Activated CD8-positive, alpha-beta T cell treated with anti-CD3 and anti-CD28 coated beads, Interleukin-2, amount 10 ng/mL, durations not matched to agents 7 days and 5 days (primary cell): ENCODE measurements around the gene PPP1R1C. TPM values are rescaled to one million over a fixed set of nuclear protein-coding genes. Genes with fewer than 3 reads are reported as not detected.
"Not testable (repeated sequence)": the region's sequence is repeated elsewhere in the genome, so short reads cannot be mapped to it uniquely, and the experiment has no call there.

Experiments
- ATAC-seq: fragments of 150-1000 bp; cut with Tn5 transposase; one replicate; pipeline ENCODE4 v1.10.0; 2021; ENCODE audit warnings: moderate library complexity
- CTCF ChIA-PET: fragments of 350-600 bp; sonication (Branson Sonifier 250); formaldehyde crosslinking; loops from one replicate; lab custom pipeline; 2021; ENCODE audit warnings: antibody characterized with exemption; lab: Charles Lee
- POLR2A ChIA-PET: fragments of 350-600 bp; sonication (Branson Sonifier 250); formaldehyde crosslinking; loops from one replicate; lab custom pipeline; 2021; ENCODE audit warnings: antibody characterized with exemption; lab: Charles Lee
- DNase-seq: peaks from one replicate; pipeline ENCODE4 v3.0.0-alpha.2; 2020
- H3K27ac Mint-ChIP-seq: one replicate; pipeline ENCODE4 v1.8.0; 2021; ENCODE audit warnings: mild to moderate bottlenecking, mixed read lengths
- H3K27me3 Mint-ChIP-seq: one replicate; pipeline ENCODE4 v1.8.0; 2021; ENCODE audit warnings: low read depth, mixed read lengths
- H3K36me3 Mint-ChIP-seq: one replicate; pipeline ENCODE4 v1.8.0; 2021; ENCODE audit warnings: low read depth, mixed read lengths
- H3K4me1 Mint-ChIP-seq: one replicate; pipeline ENCODE4 v1.8.0; 2021; ENCODE audit warnings: low read depth, mixed read lengths
- H3K4me3 Mint-ChIP-seq: one replicate; pipeline ENCODE4 v1.8.0; 2021; ENCODE audit warnings: mild to moderate bottlenecking, mixed read lengths
- H3K9me3 Mint-ChIP-seq: one replicate; pipeline ENCODE4 v1.8.0; 2022; ENCODE audit warnings: mixed read lengths; ENCODE audit not compliant: insufficient read depth
- total RNA-seq, 2 experiments: library from RNA; stranded (reverse); gene quantifications; one replicate each; pipeline ENCODE4 v1.2.3, GENCODE V29; 2021

The PPP1R1C gene
- total RNA-seq, 2 experiments from 2014 or later: not detected

- CTCF ChIA-PET: interaction anchor here (0.7 to 3.0 kb wide), 25 partner anchors 12 to 478 kb away, joined by 3 to 15 read pairs (median 4); no protein-coding TSS in a partner anchor
- peak overlapping the region; percentile 54 for H3K4me3 Mint-ChIP-seq
- no peak overlapping the region for H3K27ac Mint-ChIP-seq
Measured at GRCh38 chr2:181953881-181954537, 31.6 kb upstream of the PPP1R1C start.

DNA sequence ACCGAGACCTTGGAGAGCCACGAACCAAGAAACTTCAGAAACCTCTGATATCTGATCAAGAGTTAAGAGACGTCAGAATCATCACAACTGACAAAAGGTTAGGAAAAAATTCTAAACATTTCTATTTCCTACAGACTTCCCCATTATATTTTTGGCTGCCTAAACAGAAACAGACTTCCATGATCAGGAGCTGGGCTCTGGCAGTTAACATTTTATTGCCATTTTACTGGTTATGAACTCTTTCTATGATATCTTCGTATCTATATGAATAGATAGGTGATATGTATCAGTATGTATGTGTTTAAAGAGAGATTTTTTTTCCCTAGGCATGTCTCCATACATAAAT, 31.1 kb upstream of the PPP1R1C start:
- Mint-ChIP-seq H3K36me3 (no peaks in the 10 kb centered on the region), H3K9me3 (no peaks in the 10 kb centered on the region), H3K4me1 (peaks cover 12% of the 10 kb centered on the region), H3K27ac (no peak overlapping the region), H3K27me3 (peaks cover 11% of the 10 kb centered on the region), H3K4me3 (peak overlapping the region; percentile 54)
- DNase-seq (no peak), ATAC-seq (no peak)
- CTCF ChIA-PET: interaction anchor here (0.7 to 3.0 kb wide), 16 partner anchors 13 to 383 kb away, joined by 3 to 15 read pairs (median 5); no protein-coding TSS in a partner anchor
- POLR2A ChIA-PET: no interaction called here

More at GRCh38 chr2:181953881-181954537, 31.6 kb upstream of the PPP1R1C start:
- peaks cover 12% of the 10 kb centered on the region for H3K4me1 Mint-ChIP-seq
- H3K36me3 Mint-ChIP-seq: no peaks in the 10 kb centered on the region
- DNase-seq (peak; percentile 78), ATAC-seq (peak; percentile 79)
- POLR2A ChIA-PET: no interaction called here
- peaks cover 13% of the 10 kb centered on the region for H3K27me3 Mint-ChIP-seq
- H3K9me3 Mint-ChIP-seq: no peaks in the 10 kb centered on the region

DNA sequence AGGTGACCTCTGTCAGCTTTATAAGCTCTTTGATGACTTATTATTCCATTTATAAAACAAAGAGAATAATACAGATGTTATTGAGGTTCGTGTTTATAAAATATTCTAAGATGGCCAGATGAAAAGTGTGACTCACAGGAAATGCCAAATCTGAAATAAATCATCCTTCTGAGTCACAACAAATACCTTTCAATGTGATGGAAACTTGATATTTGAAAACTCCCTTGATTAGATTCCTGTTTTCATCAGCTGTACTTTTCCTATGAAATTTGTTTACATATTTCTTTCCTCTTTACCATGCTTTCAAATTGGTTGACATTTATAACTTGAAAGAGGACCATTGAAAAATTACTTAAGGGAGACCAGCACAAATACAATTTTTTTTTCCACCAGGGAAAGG, 30.6 kb upstream of the PPP1R1C start:
- peaks cover 10% of the 10 kb centered on the region for H3K27me3 Mint-ChIP-seq

GRCh38 chr2:181955866-181956265, 29.8 kb upstream of the PPP1R1C start:
- H3K9me3 Mint-ChIP-seq, H3K27ac Mint-ChIP-seq, DNase-seq, H3K4me3 Mint-ChIP-seq, H3K36me3 Mint-ChIP-seq, POLR2A ChIA-PET, ATAC-seq: not testable (repeated sequence)
- peaks cover 15% of the 10 kb centered on the region for H3K27me3 Mint-ChIP-seq
- CTCF ChIA-PET: interaction anchor here (3.0 kb wide), 1 partner anchor 28 kb away, joined by 15 read pairs; no protein-coding TSS in a partner anchor
- peaks cover 12% of the 10 kb centered on the region for H3K4me1 Mint-ChIP-seq

More for the DNA sequence above, 30.6 kb upstream of the PPP1R1C start:
- ATAC-seq (no peak), DNase-seq (no peak)
- H3K4me1 Mint-ChIP-seq: peaks cover 12% of the 10 kb centered on the region
- H3K36me3 Mint-ChIP-seq: no peaks in the 10 kb centered on the region
- ChIA-PET POLR2A (no interaction called here), CTCF (interaction anchor here (0.7 to 3.0 kb wide), 16 partner anchors 13 to 240 kb away, joined by 3 to 15 read pairs (median 5); no protein-coding TSS in a partner anchor)
- no peak overlapping the region for H3K4me3 Mint-ChIP-seq
- no peaks in the 10 kb centered on the region for H3K9me3 Mint-ChIP-seq
- no peak overlapping the region for H3K27ac Mint-ChIP-seq

- ChIA-PET POLR2A (no interaction called here), CTCF (interaction anchor here (0.7 to 1.1 kb wide), 2 partner anchors 8 to 54 kb away, joined by 3 read pairs; no protein-coding TSS in a partner anchor)
- Mint-ChIP-seq H3K36me3 (no peaks in the 10 kb centered on the region), H3K4me1 (peaks cover 12% of the 10 kb centered on the region), H3K27me3 (peaks cover 7% of the 10 kb centered on the region), H3K27ac (no peak overlapping the region), H3K4me3 (no peak overlapping the region), H3K9me3 (no peaks in the 10 kb centered on the region)
- ATAC-seq (no peak), DNase-seq (no peak)
Measured at GRCh38 chr2:181957668-181958067, 28.0 kb upstream of the PPP1R1C start.

DNA sequence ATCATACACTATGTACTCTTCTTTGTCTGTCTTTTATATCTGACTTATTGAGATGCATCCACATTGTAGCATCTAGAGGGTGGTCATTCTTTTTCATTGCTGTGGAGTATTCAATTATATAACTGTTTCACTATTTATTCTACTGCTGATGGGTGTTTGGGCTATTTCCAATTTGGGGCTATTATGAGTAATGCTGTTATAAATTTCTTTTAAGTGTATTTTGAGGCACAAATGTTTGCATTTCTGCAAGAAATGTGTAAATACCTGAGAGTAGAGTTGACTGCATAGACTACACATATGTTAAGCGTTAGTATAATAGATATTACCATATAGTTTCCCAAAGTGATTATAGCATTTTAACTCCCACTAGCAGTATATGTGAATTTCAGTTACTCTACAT, 26.9 kb upstream of the PPP1R1C start:
- no peak for ATAC-seq
- Mint-ChIP-seq H3K27me3 (peaks cover 7% of the 10 kb centered on the region), H3K4me1 (peaks cover 8% of the 10 kb centered on the region), H3K36me3 (no peaks in the 10 kb centered on the region), H3K9me3 (no peaks in the 10 kb centered on the region), H3K27ac (no peak overlapping the region), H3K4me3 (no peak overlapping the region)
- no peak for DNase-seq
- CTCF ChIA-PET: interaction anchor here (1.1 kb wide), 1 partner anchor 55 kb away, joined by 3 read pairs; no protein-coding TSS in a partner anchor
- POLR2A ChIA-PET: no interaction called here

DNA sequence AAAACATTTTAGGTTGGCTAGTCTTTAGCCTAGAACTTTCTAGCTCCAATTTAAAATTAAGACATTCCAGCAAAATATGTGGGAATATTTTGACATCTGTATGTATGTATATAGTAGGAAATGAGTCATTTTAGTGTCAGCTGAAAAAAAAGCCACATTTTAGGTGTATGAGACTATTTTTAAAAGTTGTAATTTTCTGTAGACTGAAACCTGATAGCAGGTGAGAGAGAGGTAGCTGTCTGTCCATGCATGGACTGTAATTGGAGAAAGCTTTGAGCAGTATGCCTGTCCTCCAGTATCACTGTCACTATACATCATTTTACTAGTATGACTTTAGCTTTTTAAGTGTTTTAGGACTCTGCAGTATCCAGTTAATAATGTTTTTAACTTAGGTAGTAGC, 26.1 kb upstream of the PPP1R1C start:
- H3K9me3 Mint-ChIP-seq: no peaks in the 10 kb centered on the region
- H3K27me3 Mint-ChIP-seq: peaks cover 7% of the 10 kb centered on the region
- POLR2A ChIA-PET: no interaction called here

GRCh38 chr2:181961167-181961566, 24.5 kb upstream of the PPP1R1C start:
- DNase-seq, H3K27ac Mint-ChIP-seq, ATAC-seq, POLR2A ChIA-PET, H3K4me3 Mint-ChIP-seq, H3K9me3 Mint-ChIP-seq, H3K4me1 Mint-ChIP-seq, H3K36me3 Mint-ChIP-seq: not testable (repeated sequence)
- CTCF ChIA-PET: interaction anchor here (0.6 to 1.0 kb wide), 2 partner anchors 189 to 219 kb away, joined by 3 read pairs; no protein-coding TSS in a partner anchor
- H3K27me3 Mint-ChIP-seq: peaks cover 14% of the 10 kb centered on the region

More for the DNA sequence above, 26.1 kb upstream of the PPP1R1C start:
- H3K4me1 Mint-ChIP-seq: peaks cover 1% of the 10 kb centered on the region
- CTCF ChIA-PET: no interaction called here
- DNase-seq (no peak), ATAC-seq (no peak)
- H3K4me3 Mint-ChIP-seq: no peak overlapping the region
- no peak overlapping the region for H3K27ac Mint-ChIP-seq
- H3K36me3 Mint-ChIP-seq: no peaks in the 10 kb centered on the region

- H3K27ac Mint-ChIP-seq: no peak overlapping the region
- no peaks in the 10 kb centered on the region for H3K36me3 Mint-ChIP-seq
- ChIA-PET CTCF (no interaction called here), POLR2A (no interaction called here)
- DNase-seq (no peak), ATAC-seq (no peak)
- no peaks in the 10 kb centered on the region for H3K9me3 Mint-ChIP-seq
- no peak overlapping the region for H3K4me3 Mint-ChIP-seq
- no peaks in the 10 kb centered on the region for H3K4me1 Mint-ChIP-seq
- H3K27me3 Mint-ChIP-seq: peaks cover 16% of the 10 kb centered on the region
Measured at GRCh38 chr2:181962142-181962541, 23.5 kb upstream of the PPP1R1C start.

- CTCF ChIA-PET: no interaction called here
- peaks cover 11% of the 10 kb centered on the region for H3K27me3 Mint-ChIP-seq
Measured at GRCh38 chr2:181970160-181970794, 15.4 kb upstream of the PPP1R1C start.

GRCh38 chr2:181971032-181971431, 14.6 kb upstream of the PPP1R1C start:
- DNase-seq (no peak), ATAC-seq (no peak)
- POLR2A ChIA-PET: no interaction called here
- CTCF ChIA-PET: no interaction called here
- no peaks in the 10 kb centered on the region for H3K36me3 Mint-ChIP-seq
- H3K27ac Mint-ChIP-seq: no peak overlapping the region
- H3K9me3 Mint-ChIP-seq: no peaks in the 10 kb centered on the region
- H3K4me3 Mint-ChIP-seq: no peak overlapping the region
- no peaks in the 10 kb centered on the region for H3K4me1 Mint-ChIP-seq
- peaks cover 7% of the 10 kb centered on the region for H3K27me3 Mint-ChIP-seq

More at GRCh38 chr2:181970160-181970794, 15.4 kb upstream of the PPP1R1C start:
- Mint-ChIP-seq H3K27ac (no peak overlapping the region), H3K9me3 (no peaks in the 10 kb centered on the region), H3K4me3 (no peak overlapping the region), H3K36me3 (no peaks in the 10 kb centered on the region), H3K4me1 (no peaks in the 10 kb centered on the region)
- no peak for ATAC-seq
- no peak for DNase-seq
- POLR2A ChIA-PET: no interaction called here
